Endodermal cell (in vitro differentiated cells): Measurements from ENCODE around the gene FAT1. TPM values are rescaled to one million over a fixed set of nuclear protein-coding genes. Genes with fewer than 3 reads are reported as not detected.

ENCODE experiments used
- DNase-seq: peaks from one replicate; pipeline ENCODE4 v3.0.0-alpha.2; 2017
- H3K27ac ChIP-seq: 2 replicates; pipeline ENCODE4 v1.5.1; 2013; ENCODE audit warnings: mild to moderate bottlenecking, low read depth, low read length, moderate library complexity
- H3K27me3 ChIP-seq: 2 replicates; pipeline ENCODE4 v1.6.1; 2013; ENCODE audit warnings: mild to moderate bottlenecking, low read length, moderate library complexity; ENCODE audit not compliant: insufficient read depth, control insufficient read depth, poor library complexity, severe bottlenecking
- H3K36me3 ChIP-seq: 2 replicates; pipeline ENCODE4 v1.7.0; 2013; ENCODE audit warnings: mild to moderate bottlenecking, low read length, moderate library complexity; ENCODE audit not compliant: control insufficient read depth, insufficient read depth
- H3K4me1 ChIP-seq: one replicate; pipeline ENCODE4 v1.7.0; 2013; ENCODE audit warnings: low read length; ENCODE audit not compliant: control insufficient read depth, insufficient read depth
- H3K4me3 ChIP-seq: 2 replicates; pipeline ENCODE4 v1.5.1; 2013; ENCODE audit warnings: mild to moderate bottlenecking, low read length, moderate library complexity
- H3K9ac ChIP-seq: 2 replicates; pipeline ENCODE4 v1.6.1; 2013; ENCODE audit warnings: mild to moderate bottlenecking, low read length, moderate library complexity; ENCODE audit not compliant: poor library complexity, severe bottlenecking; ENCODE audit errors: extremely low read depth
- H3K9me3 ChIP-seq: 2 replicates; pipeline ENCODE4 v1.6.1; 2013; ENCODE audit warnings: mild to moderate bottlenecking, low read length, moderate library complexity; ENCODE audit not compliant: control insufficient read depth
- H3K27ac Mint-ChIP-seq: 2 replicates; pipeline ENCODE4 v1.8.0; 2020; ENCODE audit warnings: mixed read lengths
- H3K27me3 Mint-ChIP-seq: 2 replicates; pipeline ENCODE4 v1.8.0; 2021; ENCODE audit warnings: mild to moderate bottlenecking, mixed read lengths; ENCODE audit not compliant: insufficient read depth
- H3K36me3 Mint-ChIP-seq: 2 replicates; pipeline ENCODE4 v1.8.0; 2020; ENCODE audit warnings: low read depth, mixed read lengths
- H3K4me1 Mint-ChIP-seq: 2 replicates; pipeline ENCODE4 v1.8.0; 2020; ENCODE audit warnings: mixed read lengths
- H3K4me3 Mint-ChIP-seq: 2 replicates; pipeline ENCODE4 v1.8.0; 2020; ENCODE audit warnings: mild to moderate bottlenecking, moderate library complexity, mixed read lengths
- H3K9me3 Mint-ChIP-seq: 2 replicates; pipeline ENCODE4 v1.8.0; 2020; ENCODE audit warnings: mild to moderate bottlenecking, mixed read lengths
- CTCF ChIP-seq: fragments of 200-600 bp; sonication (generic); conservative IDR thresholded peaks from 2 replicates; pipeline ENCODE4 v1.5.0; 2021; ENCODE audit warnings: antibody characterized with exemption, mild to moderate bottlenecking
- WGBS, 2 experiments: methylation state at CpG; one replicate each; pipeline versions ENCODE4 v1.1.5 to v1.1.7; 2013; ENCODE audit warnings: missing lambda C conversion rate in 2 of 2, mixed read lengths in 1 of 2; ENCODE audit not compliant: insufficient coverage in 1 of 2, insufficient read length in 1 of 2; 5-methylcytosine and 5-hydroxymethylcytosine counted together
- total RNA-seq, 2 donors: library from RNA; stranded (reverse); fragmentation: NEBNext Ultra II Directional in 1 of 2; extraction: Animal tissue kit (Norgen Biotek cat#: 25700) in 1 of 2; gene quantifications; 2 replicates in 1 of 2; 3 replicates in 1 of 2; pipeline ENCODE4 v1.2.1, GENCODE V29; 2021

Gene FAT1
- total RNA-seq, 2 donors from 2014 or later, result 66.6 to 77.8 TPM

GRCh38 chr4:186557061-186557460 is 166.6 kb downstream of the FAT1 start:
- WGBS, 2 experiments, result 87 to 88% methylated on average over 5 to 7 of the region's 7 CpGs
- Histone ChIP-seq H3K4me1 (no peaks in the 10 kb centered on the region), H3K9ac (no peak overlapping the region), H3K36me3 (no peaks in the 10 kb centered on the region), H3K27ac (no peak overlapping the region), H3K9me3 (peaks cover 5% of the 10 kb centered on the region), H3K27me3 (no peaks in the 10 kb centered on the region), H3K4me3 (no peak overlapping the region)
- Mint-ChIP-seq H3K27me3 (peaks cover 2% of the 10 kb centered on the region), H3K9me3 (no peaks in the 10 kb centered on the region), H3K36me3 (no peaks in the 10 kb centered on the region), H3K4me1 (peaks cover 6% of the 10 kb centered on the region), H3K27ac (no peak overlapping the region), H3K4me3 (no peak overlapping the region)
- TF ChIP-seq CTCF, result no peak
- DNase-seq, result peak; percentile 24

- Histone ChIP-seq H3K36me3 (no peaks in the 10 kb centered on the region), H3K9ac (peak within 1 kb of the TSS; percentile 23), H3K4me3 (peak within 1 kb of the TSS; percentile 84), H3K27ac (no peak within 1 kb of the TSS), H3K9me3 (peaks cover 4% of the 10 kb centered on the region), H3K4me1 (no peaks in the 10 kb centered on the region), H3K27me3 (no peaks in the 10 kb centered on the region)
- WGBS, 2 experiments, result 2 to 10% methylated on average over 34 to 91 of the region's 91 CpGs
- H3K27ac Mint-ChIP-seq, result peak within 1 kb of the TSS; percentile 31
- peak; percentile 84 for DNase-seq
- H3K4me1 Mint-ChIP-seq, result peaks cover 6% of the 10 kb centered on the region
- H3K4me3 Mint-ChIP-seq, result peak within 1 kb of the TSS; percentile 62
- no peaks in the 10 kb centered on the region for H3K9me3 Mint-ChIP-seq
- H3K27me3 Mint-ChIP-seq, result peaks cover 4% of the 10 kb centered on the region
- peak; percentile 73 for TF ChIP-seq CTCF
- no peaks in the 10 kb centered on the region for H3K36me3 Mint-ChIP-seq
These were observed 168.5 kb downstream of the FAT1 start, which contains the start of gene MTNR1A for GRCh38 chr4:186554914-186555827. TSS of gene MTNR1A (minus strand) at chr4:186555567. CDS start at chr4:186555365, 202 bp downstream.

- no peaks in the 10 kb centered on the region for H3K9me3 ChIP-seq
- Mint-ChIP-seq H3K27me3 (peaks cover 4% of the 10 kb centered on the region), H3K4me1 (peaks cover 6% of the 10 kb centered on the region), H3K9me3 (no peaks in the 10 kb centered on the region), H3K36me3 (no peaks in the 10 kb centered on the region), H3K4me3 (peak overlapping the region; percentile 62), H3K27ac (peak overlapping the region; percentile 31)
- no peaks in the 10 kb centered on the region for H3K27me3 ChIP-seq
- TF ChIP-seq CTCF, result peak; percentile 73
- H3K4me3 ChIP-seq, result peak overlapping the region; percentile 84
- H3K36me3 ChIP-seq, result no peaks in the 10 kb centered on the region
- DNase-seq, result peak; percentile 85
- 25 to 33% methylated on average over 11 to 12 of the region's 12 CpGs for WGBS, 2 experiments
- H3K27ac ChIP-seq, result no peak overlapping the region
- peak overlapping the region; percentile 23 for H3K9ac ChIP-seq
- H3K4me1 ChIP-seq, result no peaks in the 10 kb centered on the region
These were observed 169.1 kb downstream of the FAT1 start for GRCh38 chr4:186554539-186554913.
